Lower leg skin (tissue), 3 donors: ENCODE data around the gene POU6F1.

Experiments used
- POLR2A ChIP-seq, 2 donors: fragments of 450-650 bp; IDR thresholded peaks; one replicate each; pipeline ENCODE4 v1.6.1; 2016 to 2017; ENCODE audit warnings: antibody characterized with exemption in 2 of 2, mild to moderate bottlenecking in 1 of 2, moderate library complexity in 1 of 2
- TF ChIP-seq, protein P1 (sequence below), 3 donors: fragments of 450-650 bp; IDR thresholded peaks; one replicate each; pipeline ENCODE4 v1.5.1; 2016; ENCODE audit warnings: antibody characterized with exemption in 3 of 3, mild to moderate bottlenecking in 3 of 3, moderate library complexity in 2 of 3

DNA sequence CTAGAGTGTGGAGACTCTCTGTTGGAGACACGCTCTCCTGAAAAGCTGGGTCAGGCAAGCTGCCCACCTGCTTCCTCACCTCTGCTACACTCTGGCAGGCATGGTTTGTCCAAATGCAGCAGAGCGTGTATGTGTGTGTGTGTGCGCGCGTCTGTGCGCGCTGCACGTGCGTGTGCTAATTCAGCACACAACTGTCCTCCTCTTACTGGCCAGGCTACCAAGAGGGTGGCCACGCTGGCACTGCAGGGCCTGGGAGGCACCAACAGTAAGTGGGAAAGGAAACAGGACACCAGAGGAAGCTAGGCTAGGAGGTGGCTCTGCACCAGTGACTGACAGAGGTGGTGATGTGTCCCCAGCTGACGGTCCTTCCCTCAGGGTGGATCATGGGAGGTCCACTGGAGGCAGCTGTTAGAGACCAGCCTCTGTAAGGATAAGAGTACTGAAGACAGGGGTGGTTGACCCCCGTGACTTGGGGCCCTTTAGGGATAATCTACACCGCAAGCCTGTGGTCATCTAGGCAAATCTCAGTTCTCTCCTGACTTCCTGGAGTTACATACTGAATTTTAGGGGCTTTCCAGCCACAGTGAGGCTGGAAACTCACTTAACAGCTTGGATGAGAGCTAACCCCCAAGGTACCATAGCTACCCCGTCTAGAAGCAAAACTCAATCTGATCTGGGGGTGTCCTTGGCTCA lies 29.4 kb downstream of the POU6F1 start:
- no peak for TF ChIP-seq POLR2A (IDR thresholded peaks at IDR 0.05)
- TF ChIP-seq, protein P1, sequence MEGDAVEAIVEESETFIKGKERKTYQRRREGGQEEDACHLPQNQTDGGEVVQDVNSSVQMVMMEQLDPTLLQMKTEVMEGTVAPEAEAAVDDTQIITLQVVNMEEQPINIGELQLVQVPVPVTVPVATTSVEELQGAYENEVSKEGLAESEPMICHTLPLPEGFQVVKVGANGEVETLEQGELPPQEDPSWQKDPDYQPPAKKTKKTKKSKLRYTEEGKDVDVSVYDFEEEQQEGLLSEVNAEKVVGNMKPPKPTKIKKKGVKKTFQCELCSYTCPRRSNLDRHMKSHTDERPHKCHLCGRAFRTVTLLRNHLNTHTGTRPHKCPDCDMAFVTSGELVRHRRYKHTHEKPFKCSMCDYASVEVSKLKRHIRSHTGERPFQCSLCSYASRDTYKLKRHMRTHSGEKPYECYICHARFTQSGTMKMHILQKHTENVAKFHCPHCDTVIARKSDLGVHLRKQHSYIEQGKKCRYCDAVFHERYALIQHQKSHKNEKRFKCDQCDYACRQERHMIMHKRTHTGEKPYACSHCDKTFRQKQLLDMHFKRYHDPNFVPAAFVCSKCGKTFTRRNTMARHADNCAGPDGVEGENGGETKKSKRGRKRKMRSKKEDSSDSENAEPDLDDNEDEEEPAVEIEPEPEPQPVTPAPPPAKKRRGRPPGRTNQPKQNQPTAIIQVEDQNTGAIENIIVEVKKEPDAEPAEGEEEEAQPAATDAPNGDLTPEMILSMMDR (IDR thresholded peaks at IDR 0.05), result no peak
